T-helper 1 cell treated with Interleukin-12 subunit alpha and Interleukin-12 subunit beta and Interleukin-4 antibody, amounts not matched to agents 30 ng/mL and 1 ng/mL, for 36 hours (primary cell): Measurements from ENCODE around the gene CTCF. TPM values are rescaled to one million over a fixed set of nuclear protein-coding genes. Genes with fewer than 3 reads are reported as not detected.

Source experiments
- intact Hi-C: fragments of 100-400 bp; cut with micrococcal nuclease; formaldehyde crosslinking; loops from one replicate; pipeline ENCODE4 v1.15.1; 2024
- total RNA-seq: library from RNA; stranded (reverse); gene quantifications from 2 replicates; pipeline ENCODE4 v1.2.3, GENCODE V29; 2022

The CTCF gene
- total RNA-seq, 1 donor from 2014 or later: 75.3 TPM

GRCh38 chr16:67648764-67649407, 86.6 kb downstream of the CTCF start:
- intact Hi-C loops: no loop called here

DNA sequence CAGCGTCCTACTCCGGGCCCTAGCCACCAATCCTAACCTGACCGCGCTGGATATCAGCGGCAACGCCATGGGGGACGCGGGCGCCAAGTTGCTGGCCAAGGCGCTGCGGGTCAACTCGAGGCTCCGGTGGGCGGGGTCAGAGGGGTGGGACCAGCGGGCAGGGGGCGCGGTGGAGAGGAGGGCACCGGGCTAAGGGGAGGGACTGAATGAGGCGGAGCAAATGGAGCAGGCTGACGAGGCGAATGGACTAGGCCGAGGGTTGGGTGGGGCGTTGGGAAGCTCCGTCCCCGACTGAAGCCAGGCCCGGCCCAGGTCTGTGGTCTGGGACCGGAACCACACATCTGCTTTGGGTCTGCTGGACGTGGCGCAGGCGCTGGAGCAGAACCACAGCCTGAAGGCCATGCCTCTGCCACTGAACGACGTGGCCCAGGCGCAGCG, 87.2 kb downstream of the CTCF start:
- intact Hi-C loops: no loop called here

DNA sequence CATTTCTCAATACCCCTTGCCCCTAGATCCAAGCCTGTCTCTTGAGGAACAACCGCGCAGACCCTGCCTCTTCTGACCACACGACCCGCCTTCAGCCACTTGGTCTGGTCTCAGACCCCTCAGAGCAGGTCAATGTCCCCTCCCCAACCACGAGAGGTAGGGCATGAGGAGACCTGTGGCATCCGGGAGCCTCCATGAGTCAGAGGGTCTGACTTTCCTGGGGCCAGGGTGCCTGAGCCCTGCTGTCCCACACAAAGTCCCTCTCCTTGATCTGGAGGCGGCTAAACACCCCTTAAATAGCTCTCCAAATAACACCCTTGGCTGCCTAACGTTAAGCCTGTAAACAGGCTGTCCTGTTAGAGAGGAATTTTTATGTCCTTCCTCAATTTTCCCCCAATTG, 87.7 kb downstream of the CTCF start:
- intact Hi-C loops: no loop called here

DNA sequence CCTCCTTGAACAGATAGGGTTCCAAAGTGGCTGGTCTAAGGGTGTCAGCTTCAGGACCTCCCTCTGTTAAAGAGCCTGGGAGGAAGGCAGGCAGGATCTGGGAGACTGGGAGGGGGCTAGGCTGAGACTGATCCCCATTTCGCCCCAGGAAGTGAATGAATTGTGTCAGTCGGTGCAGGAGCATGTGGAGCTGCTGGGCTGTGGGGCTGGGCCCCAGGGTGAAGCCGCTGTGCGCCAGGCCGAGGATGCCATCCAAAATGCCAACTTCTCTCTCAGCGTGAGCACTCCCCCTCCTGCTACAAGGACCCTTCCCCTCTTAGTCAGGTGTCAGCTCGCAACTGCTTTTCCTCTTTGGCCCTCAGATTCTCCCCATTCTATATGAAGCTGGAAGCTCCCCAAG, 88.7 kb downstream of the CTCF start:
- intact Hi-C loops: no loop called here

DNA sequence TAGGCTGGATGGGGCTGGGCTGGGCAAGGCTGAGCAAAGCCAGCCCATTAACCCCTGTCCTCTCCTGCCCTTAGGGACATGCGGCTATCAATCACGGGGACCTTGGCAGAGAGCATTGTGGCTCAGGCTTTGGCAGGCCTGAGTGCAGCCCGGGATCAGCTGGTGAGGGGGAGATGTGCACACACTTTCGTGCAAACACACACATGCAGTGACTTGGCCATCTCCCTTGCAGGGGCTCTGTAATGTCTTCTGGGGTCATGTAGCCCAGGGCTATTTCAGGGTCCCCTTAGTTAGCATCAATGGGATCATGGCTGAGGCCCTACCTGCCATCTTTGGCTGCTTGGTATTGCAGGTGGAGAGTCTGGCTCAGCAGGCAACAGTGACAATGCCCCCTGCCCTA, 89.5 kb downstream of the CTCF start:
- intact Hi-C loops: no loop called here

DNA sequence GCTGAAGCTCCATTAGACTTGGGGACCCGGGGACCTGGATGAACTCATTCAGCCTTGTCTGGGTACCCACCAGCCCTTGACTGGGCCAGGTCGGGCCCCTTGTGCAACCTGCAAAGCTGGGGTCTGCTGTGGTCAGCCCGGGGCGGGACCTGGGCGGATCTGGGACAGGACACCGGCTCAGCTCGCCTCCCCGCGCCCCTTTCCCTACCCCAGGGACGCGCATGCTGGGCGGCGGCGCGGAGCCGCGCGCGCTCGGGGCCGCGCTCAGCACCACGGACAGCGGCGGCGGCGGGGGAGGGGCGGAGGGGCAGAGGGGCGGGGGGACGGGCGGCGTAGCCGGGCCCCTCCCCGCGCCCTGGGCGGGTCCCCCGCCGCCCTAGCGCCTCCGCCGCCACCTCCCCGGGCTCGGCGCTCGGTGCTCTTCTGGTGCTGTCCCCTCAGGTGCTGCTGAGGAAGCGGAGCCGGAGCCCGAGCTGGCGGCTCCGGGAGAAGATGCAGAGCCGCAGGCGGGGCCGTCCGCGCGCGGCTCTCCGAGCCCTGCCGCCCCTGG, 90.3 kb downstream of the CTCF start:
- intact Hi-C loops: no loop called here

GRCh38 chr16:67653128-67653788, 90.9 kb downstream of the CTCF start:
- intact Hi-C loops: no loop called here

DNA sequence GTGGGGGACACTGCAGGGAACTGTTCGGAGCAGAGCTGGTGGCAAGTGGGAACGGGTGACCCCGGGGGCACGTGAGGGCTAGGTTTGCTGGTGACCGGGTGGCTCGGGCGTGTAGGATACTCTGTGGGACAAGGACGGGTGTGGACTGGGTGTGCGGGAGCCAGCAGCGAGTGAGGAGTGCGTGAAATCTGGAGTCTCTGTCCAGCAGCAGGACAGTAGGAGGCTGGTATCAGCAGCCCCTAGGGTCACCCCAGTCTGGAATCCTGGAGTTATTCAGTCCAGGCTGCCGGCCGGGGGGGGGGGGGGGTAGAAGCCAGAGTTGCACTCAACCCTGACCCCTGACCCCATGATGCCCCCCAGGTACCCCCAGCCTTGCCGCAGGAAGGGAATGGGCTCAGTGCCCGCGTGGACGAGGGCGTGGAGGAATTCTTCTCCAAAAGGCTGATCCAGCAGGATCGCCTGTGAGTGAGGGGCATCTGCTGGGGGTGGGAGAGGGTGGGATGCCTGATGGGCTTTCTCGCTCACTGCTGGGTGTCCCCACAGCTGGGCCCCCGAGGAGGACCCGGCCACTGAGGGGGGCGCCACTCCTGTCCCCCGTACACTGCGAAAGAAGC, 91.6 kb downstream of the CTCF start:
- intact Hi-C loops: no loop called here

DNA sequence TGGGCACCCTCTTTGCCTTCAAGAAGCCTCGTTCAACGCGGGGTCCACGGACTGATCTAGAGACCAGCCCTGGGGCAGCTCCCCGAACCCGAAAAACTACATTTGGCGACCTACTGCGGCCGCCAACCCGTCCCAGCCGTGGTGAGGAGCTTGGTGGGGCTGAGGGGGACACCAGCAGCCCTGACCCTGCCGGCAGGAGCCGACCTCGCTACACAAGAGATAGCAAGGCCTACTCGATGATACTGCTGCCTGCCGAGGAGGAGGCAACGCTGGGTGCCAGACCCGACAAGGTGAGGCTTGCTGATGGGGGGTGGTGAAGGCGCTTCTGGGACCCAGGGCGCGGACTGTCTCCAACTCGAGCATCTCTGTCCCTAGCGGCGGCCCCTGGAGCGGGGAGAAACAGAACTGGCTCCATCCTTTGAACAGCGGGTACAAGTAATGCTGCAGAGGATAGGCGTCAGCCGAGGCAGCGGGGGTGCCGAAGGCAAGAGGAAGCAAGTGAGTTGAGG, 92.1 kb downstream of the CTCF start:
- intact Hi-C loops: no loop called here

GRCh38 chr16:67655363-67655762, 93.0 kb downstream of the CTCF start:
- intact Hi-C loops: no loop called here

DNA sequence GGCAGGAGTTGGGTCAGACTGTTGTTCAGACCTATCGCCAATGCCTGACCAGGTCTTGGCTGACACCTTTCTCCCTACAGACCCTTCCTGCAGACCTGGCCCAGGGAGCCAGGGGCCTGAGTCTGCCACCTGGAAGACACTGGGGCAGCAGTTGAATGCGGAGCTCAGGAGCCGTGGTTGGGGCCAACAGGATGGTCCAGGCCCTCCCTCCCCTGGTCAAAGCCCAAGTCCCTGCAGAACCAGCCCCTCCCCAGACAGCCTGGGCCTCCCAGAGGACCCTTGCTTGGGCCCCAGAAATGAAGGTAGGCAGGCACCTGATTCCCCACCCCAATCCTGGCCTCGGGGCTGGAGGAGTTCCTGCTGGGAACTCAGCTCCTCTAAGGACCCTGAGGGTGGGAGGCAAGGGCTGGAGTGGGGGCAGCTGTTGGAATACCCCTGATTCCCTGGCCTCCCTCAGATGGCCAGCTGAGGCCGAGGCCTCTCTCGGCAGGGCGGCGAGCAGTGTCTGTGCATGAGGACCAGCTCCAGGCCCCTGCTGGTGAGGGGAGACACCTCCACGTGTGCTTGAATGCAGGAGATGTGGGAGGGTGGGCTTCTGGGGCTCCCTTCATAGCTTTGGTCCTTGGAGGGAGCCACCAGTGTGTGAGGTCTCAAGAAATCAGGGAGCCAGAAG, 94.2 kb downstream of the CTCF start:
- intact Hi-C loops: no loop called here

DNA sequence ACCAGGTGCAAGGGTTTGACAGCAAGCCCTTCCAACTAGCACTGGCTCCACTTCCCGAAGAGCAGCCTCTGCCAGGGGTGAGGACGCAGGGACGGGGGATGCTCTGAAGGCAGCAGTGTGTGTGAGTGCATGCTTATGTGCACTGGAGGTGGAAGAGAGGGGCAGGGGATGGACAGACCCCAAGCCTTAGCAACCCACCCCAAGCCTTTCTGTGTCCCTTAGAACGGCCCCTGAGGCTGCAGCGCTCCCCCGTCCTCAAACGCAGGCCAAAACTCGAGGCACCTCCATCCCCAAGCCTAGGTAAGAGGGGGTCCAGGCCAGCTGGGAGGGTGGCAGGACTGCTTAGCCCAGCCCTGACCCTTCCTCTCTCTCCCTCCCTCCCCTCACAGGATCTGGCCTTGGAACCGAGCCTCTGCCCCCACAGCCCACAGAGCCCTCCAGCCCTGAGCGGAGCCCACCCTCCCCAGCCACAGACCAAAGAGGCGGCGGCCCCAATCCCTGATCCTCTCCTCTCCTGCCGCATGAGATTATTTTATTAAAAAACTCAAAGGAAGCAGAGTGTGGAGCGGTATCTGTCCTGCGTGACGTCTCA, 94.8 kb downstream of the CTCF start:
- intact Hi-C loops: no loop called here

GRCh38 chr16:67657751-67658518, 95.6 kb downstream of the CTCF start:
- intact Hi-C loops: no loop called here

DNA sequence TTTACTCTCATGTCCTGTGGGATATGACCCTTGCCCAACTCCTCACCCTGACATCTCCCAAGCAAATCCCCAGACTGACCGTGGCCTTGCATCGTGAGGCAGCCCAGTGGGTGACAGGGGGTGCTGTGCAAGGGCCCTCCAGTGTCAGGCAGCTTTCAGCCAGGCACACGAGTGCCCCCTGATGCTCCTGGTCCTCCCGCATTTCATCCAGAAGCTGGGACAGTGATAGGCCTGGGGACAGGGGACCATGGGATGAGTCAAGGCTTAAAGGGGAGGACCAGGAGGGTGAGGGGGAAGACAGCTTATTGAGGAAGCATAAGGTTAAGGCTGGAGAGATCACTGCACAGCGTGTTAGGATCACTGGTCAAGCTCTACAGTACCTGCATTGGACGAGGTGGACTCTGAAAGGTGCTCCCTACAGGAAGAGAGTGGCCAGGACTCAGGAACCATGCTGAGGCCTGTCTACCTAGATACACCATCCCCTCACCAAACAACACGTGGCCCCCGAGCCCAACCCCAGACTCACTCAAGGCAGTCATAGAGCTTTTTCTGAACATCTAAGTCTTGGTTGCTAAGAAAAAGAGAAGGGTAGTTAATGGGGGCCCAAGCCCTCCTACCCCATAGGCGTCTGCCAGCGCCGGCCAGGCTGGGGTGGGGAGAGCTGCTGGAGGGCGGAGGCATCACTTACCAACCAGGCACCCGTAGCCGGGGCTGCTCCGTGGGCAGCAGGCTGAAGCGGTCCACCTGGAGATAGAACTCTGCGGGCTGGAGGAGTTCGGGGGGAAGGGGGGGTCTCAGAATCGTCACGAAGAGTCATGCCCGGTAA, 96.7 kb downstream of the CTCF start:
- intact Hi-C loops: no loop called here

DNA sequence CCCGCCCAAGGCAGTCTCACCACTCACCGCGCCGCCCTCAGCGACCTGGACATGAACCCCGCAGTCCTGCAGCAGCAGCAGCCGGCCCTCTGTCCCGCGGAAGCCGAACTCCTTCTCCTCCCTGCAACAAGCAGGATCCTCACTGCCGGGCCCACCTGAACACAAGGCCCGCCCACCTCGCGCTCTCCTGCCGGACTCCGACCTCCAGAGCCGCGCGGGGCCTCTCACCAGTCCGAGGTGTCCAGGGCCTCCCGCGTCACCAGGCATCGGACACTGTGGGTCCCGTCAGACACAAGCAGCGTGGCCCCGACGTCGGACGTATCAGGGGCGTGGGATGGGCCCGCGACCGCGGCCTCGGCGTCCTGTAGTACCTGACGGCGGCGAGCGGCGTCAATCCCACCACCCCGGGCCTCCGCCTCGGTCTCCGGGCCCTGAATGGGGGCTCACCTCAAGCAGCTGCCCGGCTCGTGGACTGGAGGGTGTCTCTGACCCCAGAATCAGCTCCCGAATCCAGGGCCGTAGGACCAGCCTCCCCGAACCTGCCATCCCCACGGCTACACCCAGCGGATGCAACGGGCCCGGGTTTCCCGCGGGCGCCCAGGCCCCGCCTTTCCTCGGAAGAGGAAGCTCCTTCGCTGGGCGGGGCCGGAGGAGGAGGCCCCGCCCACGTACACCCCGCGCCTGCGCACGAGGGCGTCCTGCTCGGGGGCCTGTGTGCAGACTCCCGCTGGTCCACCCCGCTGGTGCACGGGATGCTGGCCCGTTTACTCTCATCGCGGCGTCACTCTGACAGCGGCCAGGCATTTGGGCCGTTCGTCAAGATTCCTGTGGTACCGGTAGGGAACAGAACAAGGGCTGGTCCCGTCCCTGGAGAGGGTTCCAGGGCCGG, 97.6 kb downstream of the CTCF start, which contains the start of gene ACD:
ACD (minus strand) TSS at position 586 of the 889 bp plus-strand sequence; CDS start at position 546, 40 bp downstream.
- intact Hi-C loops: loop anchor here (1.0 to 5.0 kb wide), 13 partner anchors 8 to 577 kb away; partner anchors contain the start of genes ATP6V0D1, CARMIL2, CTCF and ESRP2

GRCh38 chr16:67660564-67661028, 98.3 kb downstream of the CTCF start, which contains the start of gene PARD6A:
TSS of gene PARD6A (plus strand) at chr16:67660960. CDS start at chr16:67661039, 79 bp downstream.
- intact Hi-C loops: loop anchor here (1.0 to 5.0 kb wide), 13 partner anchors 8 to 577 kb away; partner anchors contain the start of genes ATP6V0D1, CARMIL2, CTCF and ESRP2

GRCh38 chr16:67661101-67661761, 98.9 kb downstream of the CTCF start:
- intact Hi-C loops: loop anchor here (2.0 to 5.0 kb wide), 2 partner anchors 424 to 576 kb away; partner anchors contain the start of genes ESRP2 and NFATC3
